ENCODE data around the gene ADAMTSL1.

The ADAMTSL1 gene

DNA sequence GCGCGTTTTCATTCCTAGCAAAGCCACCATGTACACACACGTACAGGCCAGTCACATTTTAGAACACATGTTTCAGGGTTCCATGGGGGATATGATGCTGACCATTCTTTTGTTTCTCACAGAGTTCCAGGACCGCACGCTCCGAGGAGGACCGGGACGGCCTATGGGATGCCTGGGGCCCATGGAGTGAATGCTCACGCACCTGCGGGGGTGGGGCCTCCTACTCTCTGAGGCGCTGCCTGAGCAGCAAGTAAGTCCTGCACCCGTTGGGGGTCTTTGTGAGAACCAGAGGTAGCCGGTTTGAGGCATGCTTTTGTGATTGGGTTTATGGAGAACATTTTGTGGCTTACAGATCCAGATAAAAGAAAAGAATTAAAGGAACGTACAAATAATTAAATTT, 30.8 kb downstream of the ADAMTSL1 start:
- Histone ChIP-seq H4K20me1 (ENCODE audit: low read depth, low read length) (no peaks in the 10 kb centered on the region), H3K27ac (ENCODE audit: low read depth, low read length) (no peak overlapping the region), H3K27me3 (ENCODE audit: low read length) (no peaks in the 10 kb centered on the region), H3K4me3 (ENCODE audit: insufficient read depth, low read length, poor library complexity, severe bottlenecking) (no peak overlapping the region), H3K9me2 (replicated peaks; ENCODE audit: insufficient read depth, low read length) (no peaks in the 10 kb centered on the region), H3K4me2 (ENCODE audit: low read depth, low read length, poor library complexity, severe bottlenecking) (no peak overlapping the region), H3K79me2 (ENCODE audit: insufficient read depth, low read length) (no peaks in the 10 kb centered on the region), H3K36me3 (ENCODE audit: low read length) (no peaks in the 10 kb centered on the region), H3K9me3 (ENCODE audit: insufficient read depth, low read length) (no peaks in the 10 kb centered on the region), H3F3A (ENCODE audit: insufficient read depth) (no peaks in the 10 kb centered on the region), H2AFZ (ENCODE audit: low read depth, low read length, severe bottlenecking) (no peak overlapping the region), H3K9ac (ENCODE audit: low read length) (no peak overlapping the region)
- TF ChIP-seq EZH2phosphoT487 (conservative IDR thresholded peaks at IDR 0.05; ENCODE audit: low read length) (no peak), CTCF (IDR thresholded peaks at IDR 0.05; ENCODE audit: insufficient read depth, low read length, poor library complexity, severe bottlenecking) (no peak)

- H3K36me3 ChIP-seq (ENCODE audit: low read length), result no peaks in the 10 kb centered on the region
- no peak overlapping the region for H3K9ac ChIP-seq (ENCODE audit: low read length)
- no peak overlapping the region for H2AFZ ChIP-seq (ENCODE audit: low read depth, low read length, severe bottlenecking)
- no peaks in the 10 kb centered on the region for H3K9me3 ChIP-seq (ENCODE audit: insufficient read depth, low read length)
- TF ChIP-seq CTCF (IDR thresholded peaks at IDR 0.05; ENCODE audit: insufficient read depth, low read length, poor library complexity, severe bottlenecking), result no peak
- no peak for TF ChIP-seq EZH2phosphoT487 (conservative IDR thresholded peaks at IDR 0.05; ENCODE audit: low read length)
- no peak overlapping the region for H3K4me3 ChIP-seq (ENCODE audit: insufficient read depth, low read length, poor library complexity, severe bottlenecking)
- H4K20me1 ChIP-seq (ENCODE audit: low read depth, low read length), result no peaks in the 10 kb centered on the region
- H3K27ac ChIP-seq (ENCODE audit: low read depth, low read length), result no peak overlapping the region
- H3K4me2 ChIP-seq (ENCODE audit: low read depth, low read length, poor library complexity, severe bottlenecking), result no peak overlapping the region
- H3K27me3 ChIP-seq (ENCODE audit: low read length), result no peaks in the 10 kb centered on the region
- H3K79me2 ChIP-seq (ENCODE audit: insufficient read depth, low read length), result no peaks in the 10 kb centered on the region
- no peaks in the 10 kb centered on the region for H3F3A ChIP-seq (ENCODE audit: insufficient read depth)
- no peaks in the 10 kb centered on the region for H3K9me2 ChIP-seq (replicated peaks; ENCODE audit: insufficient read depth, low read length)
These were observed 33.2 kb downstream of the ADAMTSL1 start for GRCh38 chr9:18507151-18507550.

DNA sequence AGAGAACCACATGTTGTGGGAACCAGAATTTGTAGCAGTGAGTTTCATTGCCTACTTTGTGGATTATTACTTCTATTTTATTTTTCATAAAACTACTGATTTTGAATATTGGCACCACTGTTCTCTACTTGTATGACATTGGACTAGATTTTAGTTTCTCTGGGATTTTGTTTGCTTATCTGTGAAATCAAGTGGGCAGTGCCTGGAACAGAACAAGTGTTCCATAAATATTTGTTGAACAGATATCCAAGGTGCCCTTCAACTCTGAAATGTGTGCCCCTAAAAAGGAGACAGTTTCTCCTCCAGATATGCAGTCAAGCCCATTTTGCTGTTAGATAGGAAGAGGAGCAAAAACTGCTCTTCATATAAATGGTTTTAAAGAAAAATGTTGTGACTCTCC, 42.6 kb downstream of the ADAMTSL1 start:
- no peak overlapping the region for H3K27ac ChIP-seq (ENCODE audit: low read depth, low read length)
- no peaks in the 10 kb centered on the region for H3K9me3 ChIP-seq (ENCODE audit: insufficient read depth, low read length)
- no peaks in the 10 kb centered on the region for H3K27me3 ChIP-seq (ENCODE audit: low read length)
- no peaks in the 10 kb centered on the region for H3K79me2 ChIP-seq (ENCODE audit: insufficient read depth, low read length)
- H3K9ac ChIP-seq (ENCODE audit: low read length), result no peak overlapping the region
- H3K4me3 ChIP-seq (ENCODE audit: insufficient read depth, low read length, poor library complexity, severe bottlenecking), result no peak overlapping the region
- TF ChIP-seq CTCF (IDR thresholded peaks at IDR 0.05; ENCODE audit: insufficient read depth, low read length, poor library complexity, severe bottlenecking) (no peak), EZH2phosphoT487 (conservative IDR thresholded peaks at IDR 0.05; ENCODE audit: low read length) (no peak)
- H2AFZ ChIP-seq (ENCODE audit: low read depth, low read length, severe bottlenecking), result no peak overlapping the region
- H3F3A ChIP-seq (ENCODE audit: insufficient read depth), result no peaks in the 10 kb centered on the region
- no peak overlapping the region for H3K4me2 ChIP-seq (ENCODE audit: low read depth, low read length, poor library complexity, severe bottlenecking)
- no peaks in the 10 kb centered on the region for H3K9me2 ChIP-seq (replicated peaks; ENCODE audit: insufficient read depth, low read length)
- no peaks in the 10 kb centered on the region for H3K36me3 ChIP-seq (ENCODE audit: low read length)
- H4K20me1 ChIP-seq (ENCODE audit: low read depth, low read length), result no peaks in the 10 kb centered on the region

DNA sequence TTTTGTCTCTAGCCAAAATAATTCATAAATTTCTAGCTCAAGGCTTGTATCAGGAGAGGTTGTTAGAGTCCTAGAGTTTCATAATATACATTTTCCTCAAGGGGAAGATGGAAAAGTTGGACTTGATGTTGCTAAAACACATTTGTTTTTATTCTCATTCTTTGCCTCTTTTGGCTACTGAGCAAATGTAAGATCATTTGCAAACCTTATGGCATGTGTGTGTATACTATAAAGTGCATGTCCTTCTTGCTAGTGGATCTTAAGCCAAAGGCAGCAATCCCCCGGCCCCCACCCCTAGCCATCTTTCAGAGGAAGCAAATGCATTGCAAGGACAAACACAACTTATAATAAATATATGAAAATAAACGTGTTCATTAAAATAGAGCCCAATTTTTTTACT, 43.0 kb downstream of the ADAMTSL1 start:
- H3K9me3 ChIP-seq (ENCODE audit: insufficient read depth, low read length), result no peaks in the 10 kb centered on the region
- H3K27me3 ChIP-seq (ENCODE audit: low read length), result no peaks in the 10 kb centered on the region
- no peaks in the 10 kb centered on the region for H3K9me2 ChIP-seq (replicated peaks; ENCODE audit: insufficient read depth, low read length)
- H3K4me2 ChIP-seq (ENCODE audit: low read depth, low read length, poor library complexity, severe bottlenecking), result no peak overlapping the region
- H4K20me1 ChIP-seq (ENCODE audit: low read depth, low read length), result no peaks in the 10 kb centered on the region
- H3K27ac ChIP-seq (ENCODE audit: low read depth, low read length), result no peak overlapping the region
- TF ChIP-seq EZH2phosphoT487 (conservative IDR thresholded peaks at IDR 0.05; ENCODE audit: low read length) (no peak), CTCF (IDR thresholded peaks at IDR 0.05; ENCODE audit: insufficient read depth, low read length, poor library complexity, severe bottlenecking) (no peak)
- H3K9ac ChIP-seq (ENCODE audit: low read length), result no peak overlapping the region
- H3K79me2 ChIP-seq (ENCODE audit: insufficient read depth, low read length), result no peaks in the 10 kb centered on the region
- H3K36me3 ChIP-seq (ENCODE audit: low read length), result no peaks in the 10 kb centered on the region
- H3K4me3 ChIP-seq (ENCODE audit: insufficient read depth, low read length, poor library complexity, severe bottlenecking), result no peak overlapping the region
- H3F3A ChIP-seq (ENCODE audit: insufficient read depth), result no peaks in the 10 kb centered on the region
- H2AFZ ChIP-seq (ENCODE audit: low read depth, low read length, severe bottlenecking), result no peak overlapping the region

Data from SU-DHL-6 (cell line).